ENCODE data around the gene WWC1.
A peak's percentile ranks its signal among the peaks of the same experiment; 100 is the strongest.

The WWC1 gene

DNA sequence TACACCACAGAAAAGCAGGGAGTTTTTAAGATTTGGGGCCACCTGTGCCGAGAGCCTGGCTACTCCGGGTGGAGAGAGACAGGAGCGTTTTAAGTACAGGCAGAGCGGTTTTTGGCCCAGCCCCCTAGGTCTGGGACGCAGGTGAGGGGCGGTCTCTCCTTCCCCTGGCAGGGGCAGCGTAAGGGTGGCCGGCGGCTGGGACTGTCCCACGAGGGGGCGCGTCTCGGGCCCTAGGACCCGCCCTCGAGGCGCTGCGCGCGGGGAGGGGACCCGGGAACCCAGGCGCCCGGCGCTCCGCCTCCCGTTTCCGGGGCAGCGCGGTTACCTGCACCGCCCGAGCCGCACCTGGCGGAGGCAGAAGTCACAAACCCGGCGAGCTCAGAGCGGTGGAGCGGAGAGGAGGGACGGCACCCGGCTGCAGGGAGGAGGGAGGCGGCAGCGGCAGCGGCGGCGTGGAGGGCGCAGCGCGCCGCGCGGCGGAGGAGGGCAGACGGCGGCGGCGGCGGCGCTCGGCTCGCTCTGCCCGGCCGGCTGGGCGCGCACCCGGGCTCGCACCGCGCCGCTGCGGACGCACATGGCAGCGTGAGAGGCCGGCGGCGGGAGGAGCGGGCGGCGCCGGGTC, at the start of gene WWC1:
TSS of gene WWC1 (plus strand) at position 304 of the 622 bp plus-strand sequence. CDS start 508 bp downstream, outside the sequence.
- peak; percentile 62 for DNase-seq (ENCODE audit: low read depth)

DNA sequence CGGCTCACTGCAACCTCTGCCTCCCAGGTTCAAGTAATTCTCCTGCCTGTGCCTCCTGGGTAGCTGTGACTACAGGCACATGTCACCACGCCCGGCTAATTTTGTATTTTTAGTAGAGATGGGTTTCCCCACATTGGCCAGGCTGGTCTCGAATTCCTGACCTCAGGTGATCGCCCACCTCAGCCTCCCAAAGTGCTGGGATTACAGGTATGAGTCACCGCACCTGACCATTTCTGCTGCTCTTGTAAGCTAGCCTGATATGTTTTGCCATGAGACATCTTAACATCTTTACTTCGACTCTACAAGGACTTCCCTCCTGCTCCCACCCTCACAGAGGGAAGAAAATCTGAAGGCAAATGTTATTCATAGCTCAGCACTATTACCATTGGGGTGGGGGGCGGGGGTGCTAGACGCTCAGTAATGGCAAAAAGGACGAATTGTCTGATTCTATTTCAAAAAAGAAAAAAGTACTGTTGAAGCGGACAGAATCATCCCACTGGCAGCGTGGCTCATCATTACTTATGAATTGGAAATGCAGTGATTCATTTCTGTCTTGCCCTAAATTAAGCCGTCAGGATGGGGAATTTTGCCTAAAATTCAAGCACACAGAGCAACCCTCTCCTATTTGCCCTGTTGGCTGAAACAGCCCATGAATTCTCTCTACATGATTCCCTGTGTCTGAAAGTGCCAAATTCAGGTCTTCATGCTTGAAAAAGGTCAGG, 46.4 kb upstream of the WWC1 start:
- DNase-seq (ENCODE audit: low read depth), result peak; percentile 5

DNA sequence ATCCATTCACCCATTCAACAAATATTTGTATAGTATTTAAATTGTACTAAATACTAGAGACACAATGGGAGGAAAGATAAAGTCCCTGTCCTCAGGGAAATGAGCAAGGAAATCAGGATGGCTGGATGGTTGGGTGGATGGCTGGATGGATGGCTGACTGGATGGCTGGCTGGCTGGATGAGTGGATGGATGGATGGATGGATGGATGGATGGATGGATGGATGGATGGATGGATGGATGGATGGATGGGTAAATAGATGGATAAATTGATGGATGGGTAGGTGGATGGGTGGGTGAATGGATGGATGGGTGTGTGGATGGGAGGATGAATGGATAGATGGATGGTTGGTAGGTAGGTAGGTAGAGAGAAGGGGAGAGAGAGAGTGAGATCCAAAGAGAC, 41.5 kb upstream of the WWC1 start:
- no peak for DNase-seq (ENCODE audit: low read depth)

DNA sequence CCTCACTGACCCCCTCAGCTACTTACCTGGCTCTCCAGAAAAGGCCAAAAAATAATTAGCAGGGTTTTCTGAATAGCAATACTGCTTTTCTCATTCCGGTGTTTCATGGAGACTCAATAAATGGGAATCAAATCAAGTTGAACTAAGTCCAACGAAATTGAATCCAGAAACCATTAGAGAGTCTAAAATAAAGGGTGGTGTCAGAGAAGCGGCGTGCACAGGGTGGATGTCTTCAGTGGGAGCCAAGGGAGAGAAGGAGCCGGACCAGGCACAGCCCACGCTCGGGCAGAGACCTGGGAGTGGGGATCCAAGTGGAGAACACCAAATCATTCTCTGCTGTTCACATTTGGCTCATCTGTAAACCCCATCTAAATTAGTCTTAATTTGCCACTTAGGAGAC, 40.2 kb upstream of the WWC1 start:
- DNase-seq (ENCODE audit: low read depth), result no peak

DNA sequence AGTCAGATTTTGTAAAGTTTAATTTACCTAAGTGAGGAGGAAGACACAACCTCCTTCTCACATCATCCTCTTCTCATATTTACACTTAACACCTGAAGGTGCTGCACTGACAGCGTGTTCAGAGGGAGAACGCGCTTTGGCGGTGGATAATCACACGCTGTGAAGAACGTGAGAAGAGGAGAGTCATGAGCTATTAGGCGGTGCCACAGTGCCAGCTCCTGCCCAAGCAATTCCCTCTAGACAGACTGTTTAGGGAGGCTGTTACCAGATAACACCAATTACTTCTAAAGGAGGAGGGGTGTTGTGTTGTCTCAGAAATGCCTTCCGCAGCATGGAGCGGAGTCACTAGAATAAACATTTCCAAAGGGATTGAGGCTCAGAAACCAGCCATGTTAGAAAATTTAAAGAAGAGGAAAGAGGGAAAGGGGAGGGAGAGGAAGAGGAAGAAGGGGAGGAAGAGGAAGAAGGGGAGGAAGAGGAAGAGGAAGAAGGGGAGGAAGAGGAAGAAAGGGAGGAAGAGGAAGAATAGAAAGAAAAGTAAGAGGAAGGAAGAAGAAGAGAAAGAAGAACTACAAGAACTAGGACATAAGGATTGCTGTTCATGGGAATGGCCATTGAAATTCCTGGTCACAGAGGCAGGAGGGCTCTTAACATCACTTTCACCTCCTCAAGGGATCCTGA, 37.3 kb upstream of the WWC1 start:
- no peak for DNase-seq (ENCODE audit: low read depth)

DNA sequence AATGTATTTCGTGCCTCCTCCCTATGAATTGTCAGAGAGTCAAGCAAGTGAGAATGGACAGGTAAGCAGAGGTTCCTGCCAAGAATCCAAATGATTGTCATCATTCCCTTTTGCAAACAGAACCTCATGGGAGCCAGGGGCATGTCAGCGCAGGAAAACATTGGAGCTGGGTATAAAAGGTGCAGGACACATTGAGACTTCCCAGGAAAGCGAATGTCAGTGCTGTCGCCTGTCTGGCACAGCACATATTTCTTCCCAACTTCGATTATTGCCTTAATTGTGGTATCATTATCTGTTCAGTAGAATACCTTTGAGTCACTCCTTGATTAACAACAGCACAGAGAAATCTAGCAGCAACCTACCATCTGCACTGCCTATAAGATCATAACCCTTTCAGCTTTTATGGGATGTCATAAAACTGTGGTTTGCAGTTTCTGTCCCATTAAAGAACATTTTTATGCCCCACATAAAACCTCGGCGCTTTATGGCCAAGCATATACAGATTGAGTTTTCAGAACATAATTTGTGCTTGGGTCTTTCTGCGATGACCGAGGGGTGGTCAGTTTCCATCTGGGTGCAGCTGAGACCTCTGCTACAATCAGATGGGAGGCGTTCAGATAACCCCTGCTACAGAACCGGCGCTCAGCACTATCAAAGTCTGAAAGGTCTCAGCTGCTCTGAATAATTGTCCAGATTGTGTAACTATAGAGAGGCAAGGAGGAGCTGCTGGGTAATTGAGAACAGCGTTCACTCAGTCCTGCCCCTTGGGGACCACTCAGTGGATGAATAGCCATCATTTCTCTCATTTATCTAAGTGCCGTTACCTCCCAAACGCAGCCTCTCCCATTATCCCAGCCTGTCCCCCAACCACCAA, 30.9 kb upstream of the WWC1 start:
- DNase-seq (ENCODE audit: low read depth), result no peak

DNA sequence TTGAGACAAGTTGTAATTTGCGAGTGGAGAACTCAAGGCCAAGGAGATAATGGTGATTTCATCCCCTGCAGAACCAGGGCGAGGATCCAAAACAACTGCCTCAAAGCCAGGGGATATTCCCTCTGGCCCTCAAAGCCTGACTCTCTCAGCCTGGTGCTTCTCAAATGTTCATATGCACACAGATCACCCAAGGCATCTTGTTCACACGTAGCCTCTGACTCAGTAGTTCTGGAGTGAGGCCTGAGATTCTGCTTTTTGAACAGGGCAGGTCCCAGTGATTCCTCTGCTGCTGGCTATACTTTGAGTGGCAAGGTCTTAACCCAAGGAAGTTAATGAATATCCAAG, 30.2 kb upstream of the WWC1 start:
- DNase-seq (ENCODE audit: low read depth), result no peak

DNA sequence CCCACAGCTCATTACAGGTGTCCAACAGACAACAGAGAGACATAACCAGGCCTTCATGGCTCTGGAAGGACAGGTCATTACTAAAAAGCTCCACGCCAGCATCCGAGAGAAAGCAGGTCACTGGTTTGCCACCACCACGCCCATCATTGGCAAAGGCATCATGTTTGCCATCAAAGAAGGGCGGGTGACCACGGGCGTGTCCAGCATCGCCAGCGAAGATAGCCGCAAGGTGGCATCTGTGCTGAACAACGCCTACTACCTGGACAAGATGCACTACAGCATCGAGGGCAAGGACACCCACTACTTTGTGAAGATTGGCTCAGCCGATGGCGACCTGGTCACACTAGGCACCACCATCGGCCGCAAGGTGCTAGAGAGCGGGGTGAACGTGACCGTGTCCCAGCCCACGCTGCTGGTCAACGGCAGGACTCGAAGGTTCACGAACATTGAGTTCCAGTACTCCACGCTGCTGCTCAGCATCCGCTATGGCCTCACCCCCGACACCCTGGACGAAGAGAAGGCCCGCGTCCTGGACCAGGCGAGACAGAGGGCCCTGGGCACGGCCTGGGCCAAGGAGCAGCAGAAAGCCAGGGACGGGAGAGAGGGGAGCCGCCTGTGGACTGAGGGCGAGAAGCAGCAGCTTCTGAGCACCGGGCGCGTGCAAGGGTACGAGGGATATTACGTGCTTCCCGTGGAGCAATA, 29.3 kb upstream of the WWC1 start:
- DNase-seq (ENCODE audit: low read depth), result no peak

DNA sequence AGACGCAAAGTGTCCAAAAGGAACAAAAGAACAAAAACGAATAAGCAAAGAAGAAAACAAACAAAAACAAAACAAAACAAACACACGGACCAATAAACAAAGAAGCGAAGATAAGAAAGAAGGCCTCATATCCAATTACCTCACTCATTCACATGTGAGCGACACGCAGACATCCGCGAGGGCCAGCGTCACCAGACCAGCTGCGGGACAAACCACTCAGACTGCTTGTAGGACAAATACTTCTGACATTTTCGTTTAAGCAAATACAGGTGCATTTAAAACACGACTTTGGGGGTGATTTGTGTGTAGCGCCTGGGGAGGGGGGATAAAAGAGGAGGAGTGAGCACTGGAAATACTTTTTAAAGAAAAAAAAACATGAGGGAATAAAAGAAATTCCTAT, 28.3 kb upstream of the WWC1 start:
- no peak for DNase-seq (ENCODE audit: low read depth)

DNA sequence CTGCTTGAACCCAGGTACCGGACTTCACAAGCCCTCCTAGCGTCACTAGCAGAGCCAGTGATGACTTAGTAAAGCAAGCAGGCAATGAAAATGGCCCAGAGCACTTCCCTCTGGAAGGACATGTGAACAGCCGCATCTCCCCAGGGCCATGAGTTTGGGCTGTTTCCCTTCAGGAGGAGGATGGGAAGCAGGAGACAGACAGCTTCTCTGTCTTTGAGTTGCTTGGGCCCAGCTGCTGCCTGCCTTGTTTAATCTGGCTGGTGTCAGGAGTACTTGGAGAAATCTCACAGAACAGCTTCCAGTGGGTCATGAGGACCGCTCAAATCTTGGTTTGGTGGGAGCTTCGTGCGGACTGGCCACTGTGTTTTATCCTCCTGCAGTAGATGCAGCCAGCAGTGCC, 25.4 kb upstream of the WWC1 start:
- DNase-seq (ENCODE audit: low read depth), result no peak

DNA sequence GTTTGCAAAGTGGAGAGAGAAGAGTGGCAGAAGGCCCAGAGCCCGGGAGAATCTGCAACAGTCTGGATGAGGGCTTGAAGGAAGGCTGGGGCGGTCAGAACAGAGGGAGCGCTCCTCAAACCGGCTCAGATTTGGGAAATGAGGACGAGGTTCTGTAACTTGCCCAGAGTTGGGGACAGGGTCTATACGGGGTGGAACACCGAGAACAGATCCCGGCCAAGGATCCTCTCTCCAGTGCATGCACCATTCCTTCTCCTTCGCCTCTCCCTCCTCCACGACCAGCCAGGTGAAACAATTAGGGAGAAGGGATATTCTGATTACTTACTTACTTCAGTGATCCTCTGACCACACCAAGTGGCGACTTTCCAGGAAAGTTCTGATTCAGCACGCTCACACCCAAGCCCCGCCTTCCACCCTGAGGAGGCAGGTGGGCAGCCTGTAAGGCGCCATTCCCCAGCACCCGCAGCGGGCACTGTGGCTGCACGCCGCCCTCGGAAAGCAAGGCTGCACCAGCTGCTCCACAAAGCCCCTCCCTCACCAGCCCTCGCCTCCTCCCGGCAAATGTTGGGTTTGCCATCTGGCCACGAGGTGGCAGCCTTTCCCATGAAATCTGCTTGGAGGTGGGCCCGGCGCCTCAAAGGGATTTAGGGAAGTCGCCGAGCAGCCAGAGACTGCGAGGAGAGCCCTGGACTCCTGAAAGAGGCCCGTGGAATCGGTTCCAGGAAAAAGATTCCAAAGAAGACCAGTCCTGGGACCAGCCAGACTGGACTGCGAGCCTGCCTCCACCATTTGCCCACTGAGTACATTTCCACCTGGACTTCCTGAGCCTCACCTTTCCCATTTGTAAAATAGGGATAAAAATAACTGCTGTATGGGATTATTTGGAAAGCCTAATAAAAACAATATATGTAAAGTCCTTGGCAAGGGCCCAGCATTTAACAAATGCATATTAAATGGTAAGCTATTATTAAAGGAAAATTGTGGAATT, 22.2 kb upstream of the WWC1 start:
- peak; percentile 86 for DNase-seq (ENCODE audit: low read depth)

DNA sequence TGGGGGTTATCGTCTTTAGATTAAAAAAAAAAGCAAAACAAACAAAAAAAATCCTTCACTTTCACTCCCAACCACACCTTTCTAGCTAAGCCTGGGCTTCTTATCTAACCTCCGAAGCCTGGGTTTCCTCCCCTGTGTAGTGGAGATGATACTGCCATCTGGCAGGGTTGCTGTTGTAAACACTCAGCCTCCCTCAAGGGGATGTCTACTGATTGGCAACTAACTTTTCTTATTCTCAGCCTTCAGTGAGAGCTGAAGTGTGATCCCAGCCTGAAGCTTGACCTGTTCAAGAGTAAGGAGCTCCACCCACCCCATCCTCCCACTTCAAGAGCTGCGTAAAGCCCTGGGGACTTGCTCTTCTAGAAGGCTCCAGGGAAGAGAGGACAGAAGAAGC, 21.5 kb upstream of the WWC1 start:
- DNase-seq (ENCODE audit: low read depth), result no peak

DNA sequence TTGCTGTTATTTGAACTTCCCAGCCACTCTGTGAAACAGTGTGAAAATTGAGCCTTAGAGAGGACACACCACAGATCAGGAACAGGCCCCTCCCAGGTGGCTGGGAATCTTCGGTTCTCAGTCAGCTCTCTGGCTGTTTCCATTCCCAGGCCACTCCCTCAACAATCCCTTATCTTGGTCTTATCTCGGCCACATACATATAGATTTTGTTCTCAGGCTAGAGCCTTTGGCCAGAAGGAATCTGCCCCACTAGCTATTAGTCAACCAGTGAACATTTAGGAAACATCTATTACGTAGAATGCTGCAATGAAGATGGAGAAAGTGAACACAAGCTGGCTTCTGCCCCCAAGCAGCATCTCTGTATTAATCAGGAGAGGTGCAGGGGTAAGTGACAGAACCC, 21.0 kb upstream of the WWC1 start:
- DNase-seq (ENCODE audit: low read depth), result no peak

DNA sequence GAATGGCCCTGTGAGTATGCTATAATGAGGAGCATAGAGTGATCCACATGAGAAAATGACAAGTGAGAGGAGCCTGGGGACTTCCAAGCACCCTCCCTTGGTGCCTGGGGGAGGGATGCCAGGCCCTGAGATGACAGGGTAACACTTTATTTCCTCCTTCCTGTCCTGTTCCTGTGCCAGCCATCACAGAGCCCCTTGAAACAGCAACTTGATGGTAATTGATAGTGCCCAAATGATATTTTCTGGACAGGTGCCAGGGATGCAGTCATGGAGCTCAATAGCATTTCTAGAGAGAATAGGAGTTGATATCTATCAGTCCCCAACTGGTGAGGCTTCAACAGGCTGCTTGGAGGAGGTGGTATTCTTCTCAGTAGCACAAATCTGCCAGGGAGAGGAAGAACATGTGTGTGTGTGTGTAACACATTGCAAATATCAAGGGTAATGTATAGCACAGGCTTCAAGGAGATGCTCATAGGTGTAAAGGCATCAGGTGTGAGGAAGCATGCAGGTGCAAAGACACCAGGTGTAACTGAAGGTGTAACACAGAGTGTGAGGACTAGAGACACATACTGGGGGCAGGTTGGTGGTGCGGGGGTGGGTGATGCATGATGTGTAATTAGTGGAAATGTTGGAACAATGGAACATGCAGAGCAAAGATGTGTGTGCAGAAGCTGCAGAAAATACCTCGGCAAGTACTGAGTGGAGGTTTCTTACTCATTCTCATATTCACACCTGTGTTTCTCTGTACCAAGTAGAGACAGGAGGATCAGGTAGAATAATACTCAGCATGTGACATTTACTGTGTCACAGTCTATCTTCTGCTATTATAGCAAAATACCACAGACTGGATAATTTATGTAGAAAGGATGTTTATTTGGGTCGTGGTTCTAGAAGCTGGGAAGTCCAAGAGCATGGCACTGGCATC, 18.1 kb upstream of the WWC1 start:
- DNase-seq (ENCODE audit: low read depth), result no peak

DNA sequence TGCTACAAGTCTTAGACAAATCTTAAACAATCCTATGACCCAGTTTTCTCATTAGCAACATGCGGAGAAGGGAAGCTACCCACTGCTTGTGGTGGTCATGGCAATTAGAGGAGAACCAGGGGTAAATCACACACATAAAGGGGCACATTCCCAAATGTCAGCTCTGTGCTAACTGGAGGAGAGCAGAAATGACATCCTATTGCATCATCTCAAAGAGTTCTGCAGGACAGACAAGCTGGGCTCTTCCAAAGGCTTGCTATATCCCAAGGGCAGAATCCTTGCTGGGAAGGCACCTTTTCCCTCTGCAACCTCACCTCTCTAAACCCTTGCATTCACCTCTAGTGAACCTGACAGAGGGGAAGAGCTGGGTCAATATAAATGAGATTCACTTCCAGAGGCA, 17.0 kb upstream of the WWC1 start:
- DNase-seq (ENCODE audit: low read depth), result no peak

DNA sequence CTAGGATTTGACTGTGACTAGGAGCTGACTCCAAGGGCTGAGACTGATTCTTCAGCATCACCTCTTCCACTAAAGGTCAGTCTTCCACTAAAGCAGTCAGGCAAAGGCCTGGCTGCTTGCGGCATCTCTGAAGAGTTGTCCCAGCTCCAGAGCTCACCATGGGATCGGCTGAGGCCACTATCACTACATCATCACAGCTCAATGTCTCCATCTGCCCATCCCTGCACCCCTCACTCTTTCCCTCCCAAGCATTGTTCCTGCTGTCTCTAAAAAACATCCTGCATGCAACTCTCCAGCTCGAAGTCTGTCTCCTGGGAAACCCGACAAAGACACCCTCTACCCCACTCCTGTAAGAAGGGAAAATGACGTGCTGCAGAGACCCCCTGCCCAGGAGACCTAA, 15.5 kb upstream of the WWC1 start:
- no peak for DNase-seq (ENCODE audit: low read depth)

DNA sequence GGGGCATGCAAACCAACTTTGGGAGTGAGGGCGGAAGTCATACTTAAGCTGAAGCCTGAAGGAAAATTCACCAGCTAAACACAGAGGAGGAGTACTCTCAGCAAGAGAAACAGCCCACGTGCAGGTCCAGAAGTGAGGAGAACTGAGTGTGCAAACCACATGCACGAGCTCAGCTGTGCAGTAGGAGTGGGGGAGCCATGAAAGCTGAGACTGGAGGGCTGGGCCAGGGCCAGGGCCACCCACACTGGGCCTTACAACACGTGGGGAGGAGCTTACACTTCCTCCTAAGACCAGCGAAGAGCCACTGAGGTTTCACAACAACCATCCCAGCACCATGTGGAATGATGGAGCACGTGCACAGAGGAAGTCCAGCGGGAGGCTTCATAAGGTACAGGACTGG, 9.3 kb upstream of the WWC1 start:
- no peak for DNase-seq (ENCODE audit: low read depth)

DNA sequence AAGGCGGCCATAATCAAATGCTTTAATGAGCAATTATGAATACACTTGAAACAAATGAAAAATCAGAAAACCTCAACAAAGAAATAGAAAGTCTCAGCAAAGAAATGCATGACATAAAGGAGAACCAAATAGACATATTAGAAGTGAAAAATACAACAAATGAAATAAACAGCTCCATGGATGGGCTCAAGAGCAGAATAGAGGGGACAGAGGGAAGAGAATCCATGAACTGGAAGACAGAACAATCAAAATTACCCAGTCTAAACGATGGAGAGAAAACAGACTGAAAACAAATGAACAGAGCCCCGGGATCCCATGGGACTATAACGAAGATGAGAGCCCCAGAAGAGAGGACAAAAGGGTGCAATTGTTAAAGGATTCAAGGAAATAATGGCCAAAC, 6.6 kb upstream of the WWC1 start:
- DNase-seq (ENCODE audit: low read depth), result no peak

DNA sequence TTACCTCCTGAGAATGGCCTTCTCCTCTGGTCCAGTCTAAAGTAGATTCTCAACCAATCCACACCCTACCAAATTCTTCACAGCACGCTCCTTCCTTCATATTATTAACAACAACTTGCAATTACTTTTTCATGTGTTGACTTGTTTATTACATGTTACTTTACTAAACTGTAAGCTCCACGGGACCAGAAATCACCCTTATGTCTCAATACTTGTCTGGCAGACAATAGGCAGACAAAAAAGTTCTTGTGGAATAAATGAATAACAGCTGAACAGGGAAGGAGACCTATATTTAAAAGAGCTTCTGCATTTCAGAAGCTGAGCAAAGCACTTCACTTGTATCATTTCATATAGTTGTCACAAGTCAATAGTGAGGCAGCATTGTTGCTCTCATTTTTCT, 5.7 kb upstream of the WWC1 start:
- no peak for DNase-seq (ENCODE audit: low read depth)

DNA sequence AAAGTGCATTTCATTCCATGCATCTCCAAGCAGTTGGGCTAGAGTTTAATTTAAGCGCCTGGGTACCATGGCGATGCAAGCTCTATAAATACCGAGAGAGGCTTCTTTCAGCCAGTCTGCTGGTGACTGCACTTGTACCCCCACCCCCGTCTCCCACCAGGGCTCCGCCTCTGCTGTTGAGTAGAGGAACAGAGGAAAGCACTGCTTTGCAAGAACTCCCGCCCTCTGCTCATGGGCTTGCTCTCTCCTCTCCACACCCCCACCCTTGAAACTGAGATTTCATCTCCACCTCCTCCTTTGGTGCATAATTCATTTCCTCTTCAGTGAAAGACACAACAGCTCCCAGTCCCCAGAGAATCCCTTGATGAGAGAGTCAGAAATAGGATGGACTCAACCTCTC, 5.1 kb upstream of the WWC1 start:
- no peak for DNase-seq (ENCODE audit: low read depth)
